HEK293T (cell line): ENCODE data around the gene PECR.

Source experiments
- FOXA1 ChIP-seq: fragments of 450-650 bp; IDR thresholded peaks from 2 replicates; pipeline ENCODE4 v1.6.1; 2016; ENCODE audit warnings: mild to moderate bottlenecking
- FOXM1 ChIP-seq: fragments of 450-650 bp; IDR thresholded peaks from 2 replicates; pipeline ENCODE4 v1.6.1; 2017; ENCODE audit warnings: mild to moderate bottlenecking, borderline replicate concordance
- ZNF384 ChIP-seq: fragments of 450-650 bp; IDR thresholded peaks from 2 replicates; pipeline ENCODE4 v1.6.1; 2016

DNA sequence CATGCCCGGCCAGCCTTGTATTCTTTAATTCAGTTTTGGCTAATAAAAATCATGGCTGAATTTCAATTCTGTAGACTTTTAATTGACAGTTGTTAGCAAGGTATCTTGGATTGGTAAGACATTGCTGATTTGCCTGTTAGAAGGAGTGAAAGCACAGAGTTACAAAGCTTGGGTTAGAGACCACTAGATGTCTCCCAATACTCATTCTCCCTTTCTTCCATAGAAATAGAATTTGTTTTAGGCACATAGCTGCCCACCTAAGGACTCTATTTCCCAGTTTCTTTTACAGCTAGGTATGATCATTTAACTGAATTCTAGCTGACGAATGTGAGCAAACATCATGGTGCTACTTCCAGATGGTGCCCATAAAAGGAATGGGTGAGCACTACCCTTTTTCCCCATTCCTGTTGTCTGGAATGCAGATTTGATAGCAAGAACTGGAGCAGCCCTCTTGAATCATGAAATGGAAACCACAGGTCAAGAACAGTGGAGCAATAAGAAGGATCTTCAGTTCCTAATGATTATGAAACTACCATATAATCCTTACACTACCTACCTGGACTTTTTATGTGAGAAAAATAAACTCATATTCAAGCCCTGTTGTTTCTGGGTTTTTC lies 17.5 kb downstream of the PECR start:
- TF ChIP-seq FOXM1: no peak
- no peak for TF ChIP-seq ZNF384
- no peak for TF ChIP-seq FOXA1
